Neutrophil (primary cell): Measurements from ENCODE around the gene NT5C2.
"Not testable (repeated sequence)": the region's sequence is repeated elsewhere in the genome, so short reads cannot be mapped to it uniquely, and the experiment has no call there.

Experiments
- H3K27ac ChIP-seq: fragments of 200-600 bp; sonication (generic); 2 replicates; pipeline ENCODE4 v1.5.1; 2016; ENCODE audit warnings: mild to moderate bottlenecking, moderate library complexity
- H3K27me3 ChIP-seq: fragments of 200-600 bp; sonication (generic); 2 replicates; pipeline ENCODE4 v1.6.0; 2016; ENCODE audit warnings: mild to moderate bottlenecking
- H3K36me3 ChIP-seq: fragments of 200-600 bp; sonication (generic); 2 replicates; pipeline ENCODE4 v1.5.1; 2017
- H3K4me1 ChIP-seq, 2 experiments: fragments of 200-600 bp in 1 of 2; sonication (generic) in 1 of 2; 1 replicate in 1 of 2; 2 replicates in 1 of 2; pipeline versions ENCODE4 v1.5.1 to v1.6.1; 2013 to 2016; ENCODE audit warnings: low read depth in 1 of 2, low read length in 1 of 2, mild to moderate bottlenecking in 1 of 2, moderate library complexity in 1 of 2; ENCODE audit not compliant: control insufficient read depth in 1 of 2, insufficient read depth in 1 of 2
- H3K4me3 ChIP-seq, 2 experiments: fragments of 200-600 bp in 1 of 2; sonication (generic) in 1 of 2; 1 replicate in 1 of 2; 2 replicates in 1 of 2; pipeline ENCODE4 v1.5.1; 2013 to 2016; ENCODE audit warnings: low read depth in 1 of 2, low read length in 1 of 2, mild to moderate bottlenecking in 1 of 2, moderate library complexity in 1 of 2
- H3K9me3 ChIP-seq: fragments of 200-600 bp; sonication (generic); 2 replicates; pipeline ENCODE4 v1.5.1; 2016
- TF ChIP-seq, protein P1 (sequence below): fragments of 200-600 bp; sonication (generic); IDR thresholded peaks from 2 replicates; pipeline ENCODE4 v1.5.1; 2016; ENCODE audit warnings: antibody characterized with exemption

NT5C2 gene

DNA sequence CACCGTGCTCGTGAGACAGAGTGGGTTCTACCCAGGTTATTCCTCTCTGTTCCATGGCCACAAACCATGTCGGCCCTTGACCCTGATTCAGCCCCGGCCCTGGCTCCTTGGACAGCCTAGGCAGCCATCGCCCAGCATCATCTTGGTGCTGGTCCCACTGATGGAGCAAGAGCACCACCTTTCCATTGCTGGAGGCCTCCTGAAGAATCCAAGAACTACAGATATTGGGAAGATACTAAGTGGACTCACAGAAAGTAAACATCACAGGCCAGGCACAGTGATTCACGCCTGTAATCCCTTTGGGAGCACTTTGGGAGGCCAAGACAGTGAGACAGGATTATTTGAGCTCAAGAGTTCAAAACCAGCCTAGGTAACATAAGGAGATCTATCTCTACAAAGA is 125.1 kb downstream of the NT5C2 start:
- Histone ChIP-seq H3K27ac (no peak overlapping the region), H3K4me1 (peaks cover 12 to 16% of the 10 kb centered on the region in 2 experiments), H3K4me3 (no peak overlapping the region), H3K36me3 (peaks cover 17% of the 10 kb centered on the region), H3K27me3 (no peaks in the 10 kb centered on the region), H3K9me3 (no peaks in the 10 kb centered on the region)
- TF ChIP-seq, protein P1, sequence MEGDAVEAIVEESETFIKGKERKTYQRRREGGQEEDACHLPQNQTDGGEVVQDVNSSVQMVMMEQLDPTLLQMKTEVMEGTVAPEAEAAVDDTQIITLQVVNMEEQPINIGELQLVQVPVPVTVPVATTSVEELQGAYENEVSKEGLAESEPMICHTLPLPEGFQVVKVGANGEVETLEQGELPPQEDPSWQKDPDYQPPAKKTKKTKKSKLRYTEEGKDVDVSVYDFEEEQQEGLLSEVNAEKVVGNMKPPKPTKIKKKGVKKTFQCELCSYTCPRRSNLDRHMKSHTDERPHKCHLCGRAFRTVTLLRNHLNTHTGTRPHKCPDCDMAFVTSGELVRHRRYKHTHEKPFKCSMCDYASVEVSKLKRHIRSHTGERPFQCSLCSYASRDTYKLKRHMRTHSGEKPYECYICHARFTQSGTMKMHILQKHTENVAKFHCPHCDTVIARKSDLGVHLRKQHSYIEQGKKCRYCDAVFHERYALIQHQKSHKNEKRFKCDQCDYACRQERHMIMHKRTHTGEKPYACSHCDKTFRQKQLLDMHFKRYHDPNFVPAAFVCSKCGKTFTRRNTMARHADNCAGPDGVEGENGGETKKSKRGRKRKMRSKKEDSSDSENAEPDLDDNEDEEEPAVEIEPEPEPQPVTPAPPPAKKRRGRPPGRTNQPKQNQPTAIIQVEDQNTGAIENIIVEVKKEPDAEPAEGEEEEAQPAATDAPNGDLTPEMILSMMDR: no peak

DNA sequence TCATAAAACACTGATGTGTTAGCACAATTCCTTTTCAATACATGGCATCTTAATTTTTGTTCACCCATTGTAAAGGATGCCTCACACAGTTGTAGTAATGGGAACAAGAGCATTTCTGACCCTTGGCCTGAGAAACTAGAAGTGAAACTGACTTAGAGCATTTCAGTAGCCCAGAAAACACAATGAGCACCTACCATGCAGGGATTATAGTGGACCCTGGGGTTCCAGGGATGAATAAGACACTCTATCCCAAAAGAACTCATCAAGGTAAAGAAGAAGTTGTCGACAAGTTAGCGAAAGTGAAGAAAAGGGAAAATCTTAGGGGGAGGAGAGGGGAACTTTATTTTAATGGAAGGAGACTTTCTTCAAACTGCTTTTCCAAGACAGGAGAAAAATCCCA is 125.6 kb downstream of the NT5C2 start:
- Histone ChIP-seq H3K9me3 (no peaks in the 10 kb centered on the region), H3K36me3 (peaks cover 17% of the 10 kb centered on the region)

DNA sequence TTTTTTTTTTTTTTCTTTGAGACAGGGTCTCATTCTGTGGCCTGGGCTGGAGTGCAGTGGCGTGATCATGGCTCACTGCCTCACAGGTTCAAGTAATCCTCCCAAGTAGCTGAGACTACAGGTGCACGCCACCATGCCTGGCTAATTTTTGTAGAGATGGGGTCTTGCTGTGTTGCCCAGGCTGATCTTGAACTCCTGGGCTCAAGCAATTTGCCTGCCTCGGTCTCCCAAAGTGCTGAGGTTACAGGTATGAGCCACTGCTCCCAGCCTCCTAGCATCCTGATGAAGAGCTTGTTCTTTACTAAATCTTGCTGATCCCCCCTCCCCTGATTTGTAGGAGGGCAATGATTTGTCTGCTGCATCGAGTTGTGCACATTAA is 126.0 kb downstream of the NT5C2 start:
- peaks cover 12 to 16% of the 10 kb centered on the region in 2 experiments for H3K4me1 ChIP-seq
- not testable (repeated sequence) for H3K9me3 ChIP-seq, H3K27me3 ChIP-seq, H3K4me3 ChIP-seq, H3K27ac ChIP-seq
- H3K36me3 ChIP-seq: peaks cover 17% of the 10 kb centered on the region

More for the DNA sequence above, 125.6 kb downstream of the NT5C2 start:
- TF ChIP-seq, protein P1: no peak
- no peak overlapping the region for H3K4me3 ChIP-seq
- H3K4me1 ChIP-seq: peaks cover 12 to 16% of the 10 kb centered on the region in 2 experiments
- no peak overlapping the region for H3K27ac ChIP-seq
- H3K27me3 ChIP-seq: no peaks in the 10 kb centered on the region

DNA sequence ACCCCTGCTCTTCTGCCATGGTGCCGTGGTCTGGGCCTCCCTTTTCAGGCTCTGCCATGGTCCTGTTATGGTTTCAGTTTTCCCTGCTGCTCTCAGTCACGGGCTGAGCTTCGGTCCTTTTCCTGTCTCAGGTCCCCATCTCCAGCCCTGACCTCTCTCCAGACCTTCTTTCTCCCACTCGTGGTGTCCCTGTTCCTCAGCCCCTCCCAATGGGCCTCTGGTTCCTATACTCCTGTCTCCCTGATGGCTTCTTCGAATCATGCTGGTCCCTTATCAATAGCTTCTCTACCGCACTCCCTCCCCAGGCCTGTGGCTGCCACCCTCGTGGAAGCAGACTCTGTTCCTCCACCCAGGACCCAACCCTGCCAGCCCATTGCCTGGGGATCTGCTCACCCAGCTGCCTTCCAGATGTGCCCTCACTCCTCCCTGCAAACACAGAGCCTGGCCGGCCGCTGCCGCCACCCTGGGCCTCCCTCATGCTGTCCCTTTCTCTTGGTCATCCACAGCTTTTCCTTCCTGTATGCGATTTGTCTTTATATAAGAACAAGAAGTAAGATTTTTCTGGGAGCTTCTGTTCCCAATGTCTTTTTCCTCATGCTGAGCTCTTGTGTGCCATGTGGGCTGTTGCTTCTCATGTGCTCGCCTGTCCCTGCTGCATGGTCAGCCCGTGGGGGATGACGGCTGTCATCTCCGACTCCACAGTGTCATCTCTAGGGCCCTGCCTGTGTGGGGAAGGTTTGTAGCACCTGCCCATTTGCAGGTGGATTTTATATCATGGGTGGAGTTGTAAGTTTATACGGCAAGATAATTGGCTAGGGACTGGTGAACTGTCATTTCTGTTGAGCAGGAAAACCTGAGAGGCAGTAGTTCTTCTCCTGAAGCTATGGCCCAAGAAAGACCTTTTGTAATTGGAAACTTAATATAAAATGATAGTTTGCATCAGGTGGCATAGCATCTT is 126.7 kb downstream of the NT5C2 start:
- H3K36me3 ChIP-seq: peaks cover 17% of the 10 kb centered on the region
- H3K9me3 ChIP-seq: no peaks in the 10 kb centered on the region
- peaks cover 12 to 16% of the 10 kb centered on the region in 2 experiments for H3K4me1 ChIP-seq
- no peak overlapping the region for H3K27ac ChIP-seq
- H3K27me3 ChIP-seq: no peaks in the 10 kb centered on the region
- TF ChIP-seq, protein P1: no peak
- H3K4me3 ChIP-seq: no peak overlapping the region

DNA sequence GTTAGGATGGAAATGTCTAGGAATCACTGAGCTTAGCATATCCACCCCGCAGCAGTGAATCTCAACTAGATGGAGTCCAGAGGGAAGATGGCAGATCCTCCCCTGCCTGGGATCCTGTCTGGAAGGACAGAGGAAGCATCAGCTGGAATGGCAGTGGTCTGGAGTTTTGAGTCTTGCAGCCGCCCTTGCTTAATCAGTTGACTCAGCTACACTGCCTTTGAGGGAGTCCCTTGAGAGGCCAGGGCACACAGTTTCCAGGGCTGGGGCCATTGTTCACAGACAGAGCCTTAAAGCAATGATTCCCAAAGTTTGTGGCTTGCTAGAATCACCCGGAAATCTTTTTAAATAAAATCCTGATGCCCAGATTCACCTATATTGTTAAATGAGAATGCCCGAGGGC is 128.1 kb downstream of the NT5C2 start:
- Histone ChIP-seq H3K9me3 (no peaks in the 10 kb centered on the region), H3K4me1 (peaks cover 4 to 5% of the 10 kb centered on the region in 2 experiments), H3K36me3 (peaks cover 17% of the 10 kb centered on the region), H3K27ac (no peak overlapping the region), H3K27me3 (no peaks in the 10 kb centered on the region), H3K4me3 (no peak overlapping the region)
- TF ChIP-seq, protein P1: no peak
